ENCODE measurements around the gene MAN1A1.

DNA sequence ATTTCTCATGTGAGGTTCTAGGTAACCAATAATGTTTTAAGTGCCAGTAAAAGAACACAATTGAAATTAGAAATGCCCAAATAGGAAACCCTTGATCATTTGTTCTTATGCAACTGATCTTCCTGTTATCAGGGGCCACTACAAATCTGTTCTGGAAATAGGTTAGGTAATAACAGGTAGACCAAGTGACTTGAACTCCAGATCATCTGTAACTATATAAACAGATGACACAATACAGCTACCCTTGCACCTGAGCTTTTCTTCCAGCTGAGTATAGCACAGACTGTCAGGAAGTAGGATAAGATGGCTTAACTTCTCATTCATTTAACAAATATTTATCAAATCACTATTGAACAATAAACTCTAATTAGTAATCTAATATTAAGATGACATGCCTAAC is 52.5 kb downstream of the MAN1A1 start:
- peak in 1 of 2 donors; percentile 85 for TF ChIP-seq EGR1 (IDR thresholded peaks at IDR 0.05; ENCODE audit: low read depth in 2 of 2)
- TF ChIP-seq, protein P1, sequence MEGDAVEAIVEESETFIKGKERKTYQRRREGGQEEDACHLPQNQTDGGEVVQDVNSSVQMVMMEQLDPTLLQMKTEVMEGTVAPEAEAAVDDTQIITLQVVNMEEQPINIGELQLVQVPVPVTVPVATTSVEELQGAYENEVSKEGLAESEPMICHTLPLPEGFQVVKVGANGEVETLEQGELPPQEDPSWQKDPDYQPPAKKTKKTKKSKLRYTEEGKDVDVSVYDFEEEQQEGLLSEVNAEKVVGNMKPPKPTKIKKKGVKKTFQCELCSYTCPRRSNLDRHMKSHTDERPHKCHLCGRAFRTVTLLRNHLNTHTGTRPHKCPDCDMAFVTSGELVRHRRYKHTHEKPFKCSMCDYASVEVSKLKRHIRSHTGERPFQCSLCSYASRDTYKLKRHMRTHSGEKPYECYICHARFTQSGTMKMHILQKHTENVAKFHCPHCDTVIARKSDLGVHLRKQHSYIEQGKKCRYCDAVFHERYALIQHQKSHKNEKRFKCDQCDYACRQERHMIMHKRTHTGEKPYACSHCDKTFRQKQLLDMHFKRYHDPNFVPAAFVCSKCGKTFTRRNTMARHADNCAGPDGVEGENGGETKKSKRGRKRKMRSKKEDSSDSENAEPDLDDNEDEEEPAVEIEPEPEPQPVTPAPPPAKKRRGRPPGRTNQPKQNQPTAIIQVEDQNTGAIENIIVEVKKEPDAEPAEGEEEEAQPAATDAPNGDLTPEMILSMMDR (IDR thresholded peaks at IDR 0.05; ENCODE audit: low read depth, low read length, missing input control): no peak
- peak; percentile 51 for TF ChIP-seq YY1 (IDR thresholded peaks at IDR 0.05)
- TF ChIP-seq REST (IDR thresholded peaks at IDR 0.05): peak; percentile 53
- TF ChIP-seq, protein P2, sequence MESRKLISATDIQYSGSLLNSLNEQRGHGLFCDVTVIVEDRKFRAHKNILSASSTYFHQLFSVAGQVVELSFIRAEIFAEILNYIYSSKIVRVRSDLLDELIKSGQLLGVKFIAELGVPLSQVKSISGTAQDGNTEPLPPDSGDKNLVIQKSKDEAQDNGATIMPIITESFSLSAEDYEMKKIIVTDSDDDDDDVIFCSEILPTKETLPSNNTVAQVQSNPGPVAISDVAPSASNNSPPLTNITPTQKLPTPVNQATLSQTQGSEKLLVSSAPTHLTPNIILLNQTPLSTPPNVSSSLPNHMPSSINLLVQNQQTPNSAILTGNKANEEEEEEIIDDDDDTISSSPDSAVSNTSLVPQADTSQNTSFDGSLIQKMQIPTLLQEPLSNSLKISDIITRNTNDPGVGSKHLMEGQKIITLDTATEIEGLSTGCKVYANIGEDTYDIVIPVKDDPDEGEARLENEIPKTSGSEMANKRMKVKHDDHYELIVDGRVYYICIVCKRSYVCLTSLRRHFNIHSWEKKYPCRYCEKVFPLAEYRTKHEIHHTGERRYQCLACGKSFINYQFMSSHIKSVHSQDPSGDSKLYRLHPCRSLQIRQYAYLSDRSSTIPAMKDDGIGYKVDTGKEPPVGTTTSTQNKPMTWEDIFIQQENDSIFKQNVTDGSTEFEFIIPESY (IDR thresholded peaks at IDR 0.05): peak; percentile 87
- peak; percentile 30 to 38 for TF ChIP-seq RAD21 (IDR thresholded peaks at IDR 0.05)
- TF ChIP-seq, protein P3, sequence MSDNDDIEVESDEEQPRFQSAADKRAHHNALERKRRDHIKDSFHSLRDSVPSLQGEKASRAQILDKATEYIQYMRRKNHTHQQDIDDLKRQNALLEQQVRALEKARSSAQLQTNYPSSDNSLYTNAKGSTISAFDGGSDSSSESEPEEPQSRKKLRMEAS (IDR thresholded peaks at IDR 0.05): peak; percentile 88
- TF ChIP-seq GABPA (IDR thresholded peaks at IDR 0.05 in 1 of 2, conservative IDR thresholded peaks at IDR 0.05 in 1 of 2): peak in 1 of 2 donors; percentile 43
- peak; percentile 37 for TF ChIP-seq FOXA1 (IDR thresholded peaks at IDR 0.05)

Data from liver (tissue), 3 donors.